ENCODE measurements around the gene MS4A8.

MS4A8 gene

DNA sequence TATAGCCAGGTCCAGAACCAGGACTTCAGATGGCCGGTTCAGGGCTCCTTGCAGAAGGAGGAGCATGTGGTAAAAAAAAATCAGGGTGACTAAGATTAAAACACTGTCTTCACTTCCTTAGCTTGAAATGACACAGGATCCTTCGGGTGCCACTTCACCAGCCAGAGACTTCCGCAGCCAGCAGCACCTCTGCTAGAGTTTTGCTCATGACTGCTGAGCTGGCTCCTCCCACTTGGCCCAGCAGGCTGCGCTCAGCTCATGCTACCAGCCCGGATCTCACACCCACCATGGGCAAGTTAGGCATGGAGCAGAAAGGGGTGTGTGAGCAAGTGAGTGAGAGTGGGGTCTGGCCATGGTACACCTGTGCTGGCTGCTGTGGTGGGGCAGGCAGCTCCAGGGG, 18.5 kb downstream of the MS4A8 start:
- Mint-ChIP-seq H3K4me3 (no peak overlapping the region), H3K9me3 (peaks cover 19% of the 10 kb centered on the region), H3K4me1 (no peaks in the 10 kb centered on the region), H3K27ac (no peak overlapping the region), H3K36me3 (ENCODE audit: low read depth) (no peaks in the 10 kb centered on the region), H3K27me3 (ENCODE audit: low read depth, poor library complexity) (peaks cover 12% of the 10 kb centered on the region)
- no peak for DNase-seq
- TF ChIP-seq, protein P1, sequence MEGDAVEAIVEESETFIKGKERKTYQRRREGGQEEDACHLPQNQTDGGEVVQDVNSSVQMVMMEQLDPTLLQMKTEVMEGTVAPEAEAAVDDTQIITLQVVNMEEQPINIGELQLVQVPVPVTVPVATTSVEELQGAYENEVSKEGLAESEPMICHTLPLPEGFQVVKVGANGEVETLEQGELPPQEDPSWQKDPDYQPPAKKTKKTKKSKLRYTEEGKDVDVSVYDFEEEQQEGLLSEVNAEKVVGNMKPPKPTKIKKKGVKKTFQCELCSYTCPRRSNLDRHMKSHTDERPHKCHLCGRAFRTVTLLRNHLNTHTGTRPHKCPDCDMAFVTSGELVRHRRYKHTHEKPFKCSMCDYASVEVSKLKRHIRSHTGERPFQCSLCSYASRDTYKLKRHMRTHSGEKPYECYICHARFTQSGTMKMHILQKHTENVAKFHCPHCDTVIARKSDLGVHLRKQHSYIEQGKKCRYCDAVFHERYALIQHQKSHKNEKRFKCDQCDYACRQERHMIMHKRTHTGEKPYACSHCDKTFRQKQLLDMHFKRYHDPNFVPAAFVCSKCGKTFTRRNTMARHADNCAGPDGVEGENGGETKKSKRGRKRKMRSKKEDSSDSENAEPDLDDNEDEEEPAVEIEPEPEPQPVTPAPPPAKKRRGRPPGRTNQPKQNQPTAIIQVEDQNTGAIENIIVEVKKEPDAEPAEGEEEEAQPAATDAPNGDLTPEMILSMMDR (IDR thresholded peaks at IDR 0.05), result no peak

DNA sequence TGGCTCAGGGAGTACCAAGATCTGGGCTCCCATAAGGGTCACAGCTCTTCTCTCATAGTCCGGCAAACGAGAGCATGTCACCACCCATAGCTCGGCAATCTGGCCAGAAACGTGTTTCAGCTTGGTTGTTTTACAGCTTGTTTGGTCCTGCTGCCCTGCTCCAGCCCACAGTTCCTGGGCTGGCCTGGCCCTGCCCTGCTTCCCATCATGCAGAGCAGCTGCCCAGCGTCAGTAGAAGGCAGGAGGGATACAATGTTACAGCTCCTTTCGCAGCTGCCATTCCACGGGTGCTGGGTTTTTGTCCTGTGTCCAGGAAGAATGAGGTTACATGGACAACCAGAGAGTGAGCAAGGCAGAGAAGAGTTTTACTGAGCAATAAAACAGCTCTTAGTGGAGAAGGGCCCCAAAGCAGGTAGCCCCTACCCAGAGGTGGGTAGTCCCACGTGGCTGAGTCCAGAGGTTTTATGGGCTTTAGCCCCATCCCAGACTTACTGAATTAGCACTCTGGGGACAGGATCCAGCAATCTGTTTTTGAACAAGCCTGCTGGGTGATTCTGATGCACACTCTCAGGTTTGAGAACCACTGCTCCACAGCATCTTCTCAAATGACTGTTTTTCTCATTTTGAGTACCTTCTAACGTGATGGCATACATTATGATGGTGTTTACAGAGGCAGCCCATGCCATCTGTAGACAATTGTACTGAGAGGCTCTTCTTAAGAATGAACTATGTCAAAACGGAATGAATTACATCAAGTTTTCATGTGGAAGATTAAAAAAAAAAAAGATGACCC, 19.3 kb downstream of the MS4A8 start:
- Mint-ChIP-seq H3K27me3 (ENCODE audit: low read depth, poor library complexity) (peaks cover 14% of the 10 kb centered on the region), H3K4me1 (no peaks in the 10 kb centered on the region), H3K27ac (no peak overlapping the region), H3K4me3 (no peak overlapping the region), H3K9me3 (peaks cover 19% of the 10 kb centered on the region), H3K36me3 (ENCODE audit: low read depth) (no peaks in the 10 kb centered on the region)
- TF ChIP-seq, protein P1 (IDR thresholded peaks at IDR 0.05), result no peak
- DNase-seq, result no peak

DNA sequence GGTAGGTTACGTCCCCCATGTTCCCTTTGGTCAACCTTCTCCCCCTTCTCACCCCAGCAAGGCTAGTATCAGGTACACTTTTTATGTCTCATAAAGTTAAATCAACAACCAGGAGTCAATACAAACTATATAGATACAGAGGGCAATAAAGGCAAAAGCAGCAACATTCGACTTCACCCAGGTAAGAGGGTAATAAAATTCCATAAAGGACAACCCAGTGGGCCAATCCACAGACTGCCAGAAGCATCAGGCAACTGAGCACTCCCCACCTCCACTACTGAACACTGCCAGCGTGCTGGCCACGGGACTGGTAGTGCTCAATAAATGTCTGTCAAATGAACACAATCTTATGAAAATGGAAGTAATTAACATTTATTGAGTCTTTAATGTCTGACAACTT, 20.0 kb downstream of the MS4A8 start:
- no peak overlapping the region for H3K27ac Mint-ChIP-seq
- peaks cover 19% of the 10 kb centered on the region for H3K9me3 Mint-ChIP-seq
- DNase-seq, result no peak
- H3K36me3 Mint-ChIP-seq (ENCODE audit: low read depth), result no peaks in the 10 kb centered on the region
- H3K4me1 Mint-ChIP-seq, result no peaks in the 10 kb centered on the region
- no peak overlapping the region for H3K4me3 Mint-ChIP-seq
- peaks cover 14% of the 10 kb centered on the region for H3K27me3 Mint-ChIP-seq (ENCODE audit: low read depth, poor library complexity)
- TF ChIP-seq, protein P1 (IDR thresholded peaks at IDR 0.05), result no peak

DNA sequence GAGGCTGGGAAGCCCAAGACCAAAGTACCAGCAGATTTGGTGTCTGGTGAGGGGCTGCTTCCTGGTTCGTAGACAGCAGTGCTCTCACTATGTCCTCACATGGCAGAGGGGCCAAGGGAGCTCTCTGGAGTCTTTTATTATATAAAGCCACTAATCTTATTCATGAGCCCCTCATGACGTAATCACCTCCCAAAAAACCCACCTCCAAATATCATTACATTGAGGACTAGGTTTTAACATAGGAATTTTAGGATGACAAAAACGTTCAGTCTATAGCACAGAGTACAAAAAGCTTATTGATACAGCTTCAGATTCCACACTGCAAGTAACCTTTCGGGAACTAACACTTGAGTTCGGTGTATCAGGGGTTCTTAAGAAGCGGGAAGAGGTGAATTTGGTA, 21.0 kb downstream of the MS4A8 start:
- H3K27me3 Mint-ChIP-seq (ENCODE audit: low read depth, poor library complexity), result peaks cover 25% of the 10 kb centered on the region
- no peaks in the 10 kb centered on the region for H3K4me1 Mint-ChIP-seq
- no peak overlapping the region for H3K27ac Mint-ChIP-seq
- no peak for DNase-seq
- no peak overlapping the region for H3K4me3 Mint-ChIP-seq
- TF ChIP-seq, protein P1 (IDR thresholded peaks at IDR 0.05), result no peak
- no peaks in the 10 kb centered on the region for H3K36me3 Mint-ChIP-seq (ENCODE audit: low read depth)
- H3K9me3 Mint-ChIP-seq, result peaks cover 19% of the 10 kb centered on the region

DNA sequence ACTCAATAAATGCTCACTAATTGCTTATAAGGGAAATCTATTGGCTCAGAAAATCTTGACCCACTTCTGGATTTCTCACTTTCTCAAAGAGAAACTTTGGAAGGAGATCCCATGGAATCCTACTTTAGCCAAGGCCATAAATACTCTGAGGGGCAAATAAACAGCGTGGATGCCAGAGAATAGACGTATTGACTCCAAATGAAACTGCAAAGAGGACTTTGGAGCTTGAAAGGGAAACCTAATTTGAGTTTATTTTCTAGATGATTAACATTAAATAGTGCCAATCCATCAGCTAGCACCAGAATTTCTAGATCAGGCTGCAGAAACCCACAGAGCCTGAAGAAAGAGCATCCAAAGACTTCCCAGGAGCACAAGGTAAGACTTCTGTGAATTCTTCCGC, 25.0 kb downstream of the MS4A8 start, which contains the start of gene MS4A18:
Gene MS4A18 (plus strand): TSS at position 301 of the 400 bp plus-strand sequence.
- peaks cover 33% of the 10 kb centered on the region for H3K27me3 Mint-ChIP-seq (ENCODE audit: low read depth, poor library complexity)

More for the DNA sequence above, 25.0 kb downstream of the MS4A8 start, which contains the start of gene MS4A18:
- Mint-ChIP-seq H3K36me3 (ENCODE audit: low read depth) (no peaks in the 10 kb centered on the region), H3K27ac (no peak within 1 kb of the TSS), H3K4me1 (no peaks in the 10 kb centered on the region), H3K9me3 (peaks cover 4% of the 10 kb centered on the region), H3K4me3 (no peak within 1 kb of the TSS)
- no peak for DNase-seq
- TF ChIP-seq, protein P1 (IDR thresholded peaks at IDR 0.05), result no peak

Measured in nephron progenitor cell (in vitro differentiated cells).